HG02678 (cell line): Measurements from ENCODE around the gene RREB1.
A peak's percentile ranks its signal among the peaks of the same experiment; 100 is the strongest.

Source experiments
- ATAC-seq: cut with Tn5 transposase; IDR thresholded peaks from one replicate; pipeline ENCODE4 v1.9.1; 2021; ENCODE audit warnings: mild to moderate bottlenecking, moderate library complexity; ENCODE audit not compliant: unreplicated experiment

Gene RREB1

GRCh38 chr6:7239590-7239948 is 131.8 kb downstream of the RREB1 start:
- ATAC-seq = no peak

DNA sequence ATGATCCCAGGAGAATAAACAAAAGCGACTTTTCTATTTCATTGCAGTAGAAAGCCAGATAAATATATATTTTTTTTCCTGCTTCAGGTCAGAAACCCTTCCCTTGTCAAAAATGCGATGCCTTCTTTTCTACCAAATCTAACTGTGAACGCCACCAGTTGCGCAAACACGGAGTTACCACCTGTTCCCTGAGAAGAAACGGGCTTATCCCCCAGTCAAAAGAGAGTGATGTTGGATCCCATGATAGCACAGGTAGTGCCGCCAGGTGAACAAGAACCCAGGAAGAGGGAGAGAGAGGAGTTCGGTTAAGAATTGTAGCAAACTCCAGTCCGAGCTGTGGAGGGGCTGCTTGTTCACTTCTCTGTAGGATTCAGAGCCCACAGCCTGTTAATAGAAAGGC is 132.6 kb downstream of the RREB1 start:
- no peak for ATAC-seq

GRCh38 chr6:7241160-7241559 is 133.4 kb downstream of the RREB1 start:
- no peak for ATAC-seq

DNA sequence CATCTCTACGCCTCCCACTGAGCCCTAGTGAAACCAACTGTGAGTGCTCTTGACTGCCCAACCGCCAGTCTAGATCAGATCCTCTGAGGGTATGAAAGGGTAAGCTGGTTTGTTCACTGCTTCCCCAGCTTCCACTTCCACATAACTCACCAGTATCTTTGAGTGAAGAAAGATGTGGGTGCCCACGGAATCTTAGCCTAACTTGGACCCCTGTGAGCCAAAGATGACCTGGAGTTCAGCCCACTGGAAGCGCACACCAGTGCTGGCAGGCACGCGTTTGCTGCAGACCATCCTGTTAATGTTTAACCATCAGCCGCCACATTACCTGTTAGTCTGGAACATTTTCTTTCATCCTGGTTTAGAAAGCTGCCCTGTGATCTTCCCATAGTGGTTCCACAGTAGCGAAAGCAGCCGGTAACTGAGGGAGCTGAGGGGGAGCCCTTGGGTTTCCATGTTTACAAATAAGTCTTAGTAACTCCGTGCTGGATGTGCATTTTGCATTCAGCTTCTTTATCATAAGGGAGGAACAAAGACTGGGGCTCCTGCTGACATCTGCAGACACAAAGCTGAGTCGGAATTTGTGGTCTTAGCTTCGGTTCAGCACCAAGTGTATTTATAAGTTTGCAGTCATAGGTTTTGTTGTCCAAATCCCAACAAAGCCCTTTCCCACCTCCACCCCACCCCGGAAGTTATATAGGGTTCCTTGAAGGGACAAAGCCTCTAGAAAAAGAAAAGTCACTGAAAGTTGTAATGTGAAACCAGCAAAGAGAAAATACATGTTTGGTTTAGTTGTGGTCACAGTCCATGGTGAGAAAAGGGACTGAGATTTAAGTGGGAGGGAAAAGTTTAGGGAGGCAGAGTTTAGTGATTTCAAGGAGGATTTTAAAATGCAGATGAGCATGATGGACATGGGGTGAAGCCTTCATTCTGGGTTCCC is 134.2 kb downstream of the RREB1 start:
- peak; percentile 30 for ATAC-seq

GRCh38 chr6:7242835-7243178 is 135.0 kb downstream of the RREB1 start:
- ATAC-seq = no peak

- no peak for ATAC-seq
These were observed 135.6 kb downstream of the RREB1 start for GRCh38 chr6:7243179-7243981.

GRCh38 chr6:7245668-7246393 is 138.1 kb downstream of the RREB1 start:
- ATAC-seq = no peak

- no peak for ATAC-seq
These were observed 138.8 kb downstream of the RREB1 start for GRCh38 chr6:7246401-7247178.

DNA sequence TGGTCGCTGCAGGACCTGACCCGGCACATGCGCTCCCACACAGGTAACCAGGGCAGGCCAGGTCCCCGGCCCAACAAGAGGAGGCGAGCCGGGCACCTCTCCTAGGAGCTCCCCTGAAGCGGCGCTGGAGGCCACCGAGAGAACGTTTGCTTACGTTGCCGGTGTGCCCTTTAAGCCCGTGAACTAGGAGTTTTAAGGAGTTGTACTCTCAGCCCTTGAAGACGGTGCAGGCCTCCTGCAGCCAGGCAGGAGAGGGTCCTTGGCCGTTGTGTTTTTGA is 139.4 kb downstream of the RREB1 start:
- no peak for ATAC-seq

DNA sequence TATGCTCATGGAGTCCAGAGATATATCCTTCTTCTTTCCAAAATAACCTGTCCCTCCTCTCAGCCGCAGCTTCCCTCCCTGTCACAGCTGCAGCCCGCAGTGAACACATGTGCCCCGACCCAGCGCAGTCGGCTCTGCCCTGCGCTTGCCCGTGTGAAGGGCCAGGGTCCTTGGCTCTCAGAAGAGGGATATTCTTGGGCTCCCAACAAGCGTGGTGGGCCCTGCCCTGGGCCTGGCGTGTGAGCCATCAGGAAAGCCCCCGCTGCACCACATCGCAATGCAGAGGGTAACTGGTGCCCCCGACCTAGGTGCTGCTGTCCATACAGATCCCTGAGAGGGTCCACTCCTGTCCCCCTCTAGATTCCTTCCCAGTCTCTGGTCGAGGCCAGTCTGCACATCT is 140.1 kb downstream of the RREB1 start:
- no peak for ATAC-seq

- no peak for ATAC-seq
These were observed 141.6 kb downstream of the RREB1 start for GRCh38 chr6:7249391-7249790.

- no peak for ATAC-seq
These were observed 142.3 kb downstream of the RREB1 start for GRCh38 chr6:7249946-7250643.

GRCh38 chr6:7250812-7251211 is 143.1 kb downstream of the RREB1 start:
- ATAC-seq = no peak

- ATAC-seq = no peak
These were observed 144.0 kb downstream of the RREB1 start for GRCh38 chr6:7251646-7252260.

- no peak for ATAC-seq
These were observed 144.6 kb downstream of the RREB1 start for GRCh38 chr6:7252390-7252789.

GRCh38 chr6:7254980-7255835 is 147.4 kb downstream of the RREB1 start:
- ATAC-seq = no peak

DNA sequence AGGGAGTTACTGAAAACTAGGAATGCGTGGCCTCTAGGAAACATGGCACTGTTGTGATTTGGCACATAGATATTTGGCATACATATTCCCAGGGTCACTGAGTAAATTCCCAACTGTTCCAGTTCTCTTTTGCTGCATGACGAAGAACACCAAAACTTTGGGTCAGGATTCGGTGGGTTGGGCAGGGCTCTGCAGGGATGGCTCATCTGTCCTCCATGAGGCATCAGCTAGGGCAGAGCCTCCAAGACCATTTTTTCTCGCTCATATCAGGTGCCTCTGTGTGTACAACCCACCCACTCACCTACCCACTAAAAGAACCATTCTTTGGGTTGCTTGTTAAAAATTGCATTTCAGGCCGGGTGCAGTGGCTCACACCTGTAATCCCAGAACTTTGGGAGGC is 148.2 kb downstream of the RREB1 start:
- ATAC-seq = no peak

DNA sequence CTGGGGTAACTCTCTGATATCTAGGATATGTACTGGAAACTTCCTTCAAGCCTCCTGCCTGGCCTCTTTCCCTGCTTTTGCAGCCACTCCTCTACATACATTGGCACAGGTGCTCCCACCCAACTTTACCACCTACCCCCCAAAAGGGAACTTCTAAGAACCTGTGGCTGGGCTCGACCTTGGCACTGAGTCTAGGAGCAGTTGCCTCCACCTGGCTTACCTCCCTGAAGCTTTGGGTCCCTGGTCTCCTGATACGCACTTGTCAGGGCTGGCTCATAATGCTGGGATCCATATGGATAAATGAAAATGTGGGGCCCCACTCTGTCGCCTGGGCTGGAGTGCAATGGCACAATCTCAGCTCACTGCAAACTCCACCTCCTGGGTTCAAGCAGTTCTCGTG is 149.0 kb downstream of the RREB1 start:
- ATAC-seq = no peak
